Measurements from ENCODE around the gene LRRK1. TPM values are rescaled to one million over a fixed set of nuclear protein-coding genes. Genes with fewer than 3 reads are reported as not detected.

Gene LRRK1
- total and polyA plus RNA-seq, 8 donors = 2.3 to 73.3 (median 7.0) TPM

DNA sequence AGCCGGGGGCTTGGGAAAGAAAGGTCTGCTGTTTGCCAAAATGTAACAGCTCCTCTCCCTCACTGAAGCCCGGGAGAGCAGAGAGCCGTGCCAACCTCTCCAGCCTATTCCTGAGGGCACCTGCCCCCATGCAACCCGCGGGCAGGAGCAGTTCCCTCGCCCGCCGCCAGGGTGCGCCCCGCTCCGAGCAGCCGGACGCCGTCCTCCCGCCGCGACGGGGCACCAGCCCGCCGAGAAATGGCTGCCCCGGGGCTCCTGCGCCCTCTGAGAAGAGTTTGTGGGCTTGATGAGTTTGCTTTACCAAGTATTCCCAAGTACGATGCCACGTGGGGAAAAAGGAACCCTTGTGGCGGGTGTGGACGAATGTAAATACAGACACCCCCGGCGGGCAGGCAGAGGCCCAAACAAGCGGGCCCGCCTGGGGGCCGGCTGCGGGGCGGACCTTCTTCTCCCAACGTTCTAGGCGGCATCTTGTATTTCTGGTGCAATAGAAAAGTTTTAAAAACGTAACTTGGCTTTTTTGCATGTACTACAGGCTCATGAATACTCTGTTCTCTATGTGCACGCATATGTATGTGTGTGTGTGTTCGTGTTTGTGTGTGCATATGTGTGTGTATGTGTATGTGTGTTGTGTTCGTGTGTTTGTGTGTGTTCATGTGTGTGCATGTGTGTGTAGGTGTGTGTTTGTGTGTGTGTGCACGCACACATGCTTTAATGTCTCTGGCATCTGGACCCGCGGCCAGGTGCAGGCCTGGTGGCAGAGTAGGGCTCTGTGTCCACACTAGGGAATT is 169.8 kb downstream of the LRRK1 start:
- 17 to 33% (median 26%) methylated on average over 36 to 42 of the region's 42 CpGs for WGBS, 5 donors
- H3K36me3 ChIP-seq = no peaks in the 10 kb centered on the region
- H3K27me3 ChIP-seq = no peaks in the 10 kb centered on the region
- H3K9me3 ChIP-seq = no peaks in the 10 kb centered on the region
- peak overlapping the region; percentile 18 to 41 (median 34) for H3K4me3 ChIP-seq
- intact Hi-C loops (cut with DNase I; ENCODE audit: low total_unique reads) = loop anchor here (5.0 to 10.0 kb wide), 2 partner anchors 74 to 168 kb away; no protein-coding TSS in a partner anchor
- peak in 2 of 3 donors; percentile 10 to 43 for TF ChIP-seq POLR2AphosphoS5 (IDR thresholded peaks at IDR 0.05)
- no peak for TF ChIP-seq EP300 (IDR thresholded peaks at IDR 0.05)
- TF ChIP-seq POLR2A (IDR thresholded peaks at IDR 0.05) = peak in 1 of 4 donors; percentile 54
- TF ChIP-seq, protein P1, sequence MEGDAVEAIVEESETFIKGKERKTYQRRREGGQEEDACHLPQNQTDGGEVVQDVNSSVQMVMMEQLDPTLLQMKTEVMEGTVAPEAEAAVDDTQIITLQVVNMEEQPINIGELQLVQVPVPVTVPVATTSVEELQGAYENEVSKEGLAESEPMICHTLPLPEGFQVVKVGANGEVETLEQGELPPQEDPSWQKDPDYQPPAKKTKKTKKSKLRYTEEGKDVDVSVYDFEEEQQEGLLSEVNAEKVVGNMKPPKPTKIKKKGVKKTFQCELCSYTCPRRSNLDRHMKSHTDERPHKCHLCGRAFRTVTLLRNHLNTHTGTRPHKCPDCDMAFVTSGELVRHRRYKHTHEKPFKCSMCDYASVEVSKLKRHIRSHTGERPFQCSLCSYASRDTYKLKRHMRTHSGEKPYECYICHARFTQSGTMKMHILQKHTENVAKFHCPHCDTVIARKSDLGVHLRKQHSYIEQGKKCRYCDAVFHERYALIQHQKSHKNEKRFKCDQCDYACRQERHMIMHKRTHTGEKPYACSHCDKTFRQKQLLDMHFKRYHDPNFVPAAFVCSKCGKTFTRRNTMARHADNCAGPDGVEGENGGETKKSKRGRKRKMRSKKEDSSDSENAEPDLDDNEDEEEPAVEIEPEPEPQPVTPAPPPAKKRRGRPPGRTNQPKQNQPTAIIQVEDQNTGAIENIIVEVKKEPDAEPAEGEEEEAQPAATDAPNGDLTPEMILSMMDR (IDR thresholded peaks at IDR 0.05) = peak in 6 of 7 experiments; percentile 76 to 100 (median 98)
- peak overlapping the region in 1 of 5 donors; percentile 43 for H3K27ac ChIP-seq
- DNase-seq = peak; percentile 84 to 88
- H3K4me1 ChIP-seq = peaks cover 7 to 28% (median 21%) of the 10 kb centered on the region in 4 donors

DNA sequence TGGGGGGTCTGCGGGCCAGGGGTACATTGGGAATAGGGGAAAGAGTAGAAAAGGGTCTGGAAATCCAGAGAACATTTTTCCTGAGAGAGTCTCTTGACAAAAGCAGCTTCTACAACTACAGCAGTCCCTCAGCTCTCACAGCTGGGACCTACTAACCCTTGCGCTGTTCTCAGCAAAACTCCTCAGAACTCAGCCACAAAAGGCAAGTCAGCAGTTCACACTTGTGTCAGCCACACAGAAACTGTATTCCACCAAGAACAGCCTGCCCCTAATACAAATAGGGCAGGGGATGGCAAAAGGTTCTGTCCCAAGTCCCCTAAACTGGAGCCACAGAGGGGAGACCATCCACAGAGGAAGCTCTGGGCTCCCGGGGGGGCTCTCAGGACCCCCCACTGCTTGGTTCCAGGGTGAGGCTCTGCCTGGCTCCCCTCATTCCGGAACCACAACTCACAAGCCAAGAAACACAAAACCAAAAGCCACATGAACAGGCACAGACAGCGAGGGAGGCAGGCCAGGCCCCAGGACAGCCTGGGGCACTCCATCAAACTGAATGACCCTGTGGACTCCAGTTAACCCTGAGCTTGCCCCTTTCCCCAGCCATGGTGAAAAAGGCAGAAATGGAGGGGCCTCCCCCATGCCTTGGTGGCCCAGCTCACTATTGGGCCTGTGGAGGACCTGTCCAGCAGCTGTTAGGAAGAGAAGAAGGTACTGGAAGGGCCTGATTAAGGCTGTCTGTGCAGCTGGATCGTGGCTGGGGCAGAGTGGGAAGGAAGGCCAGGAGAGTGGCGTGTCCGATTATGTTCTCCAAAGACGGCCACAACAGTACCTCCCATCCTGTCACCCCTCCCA is 170.6 kb downstream of the LRRK1 start:
- peaks cover 7 to 28% (median 21%) of the 10 kb centered on the region in 4 donors for H3K4me1 ChIP-seq
- no peak overlapping the region for H3K27ac ChIP-seq
- TF ChIP-seq, protein P1 (IDR thresholded peaks at IDR 0.05) = no peak
- no peak for TF ChIP-seq POLR2A (IDR thresholded peaks at IDR 0.05)
- no peak for TF ChIP-seq EP300 (IDR thresholded peaks at IDR 0.05)
- TF ChIP-seq POLR2AphosphoS5 (IDR thresholded peaks at IDR 0.05) = no peak
- no peak overlapping the region for H3K4me3 ChIP-seq
- no peaks in the 10 kb centered on the region for H3K27me3 ChIP-seq
- H3K36me3 ChIP-seq = no peaks in the 10 kb centered on the region
- intact Hi-C loops (cut with DNase I; ENCODE audit: low total_unique reads) = loop anchor here (5.0 to 10.0 kb wide), 2 partner anchors 75 to 167 kb away; no protein-coding TSS in a partner anchor
- WGBS, 5 donors = 85 to 96% (median 88%) methylated on average over 7 to 9 of the region's 9 CpGs
- H3K9me3 ChIP-seq = no peaks in the 10 kb centered on the region
- peak in 1 of 2 donors; percentile 58 for DNase-seq

DNA sequence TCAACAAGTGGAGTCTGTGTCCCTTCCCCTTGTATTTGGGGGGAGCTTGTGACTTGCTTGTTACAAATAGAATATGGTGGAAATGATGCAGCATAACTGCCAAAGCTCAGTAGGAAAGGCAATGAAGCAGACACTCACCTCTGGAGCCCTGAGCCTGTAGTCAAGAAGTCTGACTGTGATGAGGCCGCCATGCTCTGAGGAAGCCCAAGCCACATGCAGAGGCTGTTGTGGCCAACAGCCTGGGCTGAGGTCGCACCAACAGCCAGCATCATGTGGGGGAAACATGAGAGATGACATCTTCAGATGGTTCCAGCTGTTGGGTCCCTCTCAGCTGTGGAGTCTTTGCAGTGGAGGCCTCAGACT is 171.3 kb downstream of the LRRK1 start:
- Histone ChIP-seq H3K27me3 (no peaks in the 10 kb centered on the region), H3K4me1 (peaks cover 7 to 28% (median 21%) of the 10 kb centered on the region in 4 donors), H3K36me3 (no peaks in the 10 kb centered on the region), H3K9me3 (no peaks in the 10 kb centered on the region), H3K4me3 (no peak overlapping the region), H3K27ac (peak overlapping the region in 2 of 5 donors; percentile 72 to 74)
- intact Hi-C loops (cut with DNase I; ENCODE audit: low total_unique reads) = no loop called here
- no peak for DNase-seq
- 87 to 100% (median 93%) methylated on average over 1 to 2 of the region's 2 CpGs for whole genome bisulfite sequencing, 5 donors
- TF ChIP-seq, protein P1 (IDR thresholded peaks at IDR 0.05) = no peak
- TF ChIP-seq POLR2AphosphoS5 (IDR thresholded peaks at IDR 0.05) (no peak), POLR2A (IDR thresholded peaks at IDR 0.05) (no peak), EP300 (IDR thresholded peaks at IDR 0.05) (no peak)

Measured in stomach (tissue), 9 donors.